Measurements from ENCODE around the gene PCBP3. TPM values are rescaled to one million over a fixed set of nuclear protein-coding genes. Genes with fewer than 3 reads are reported as not detected.

PCBP3 gene
- total RNA-seq, 4 donors from 2014 or later = 0.99 to 7.0 (median 2.5) TPM; not detected in 1

GRCh38 chr21:45769294-45769693 lies 125.8 kb downstream of the PCBP3 start:
- H3K4me3 ChIP-seq (ENCODE audit: low read depth, poor library complexity, severe bottlenecking) = no peak overlapping the region
- DNase-seq (ENCODE audit: low spot score in 2 of 2) = no peak
- intact Hi-C loops (cut with DNase I; ENCODE audit: low total_unique reads) = no loop called here
- 92 to 94% methylated on average over 14 of the region's 14 CpGs for WGBS, 2 donors
- TF ChIP-seq CTCF (IDR thresholded peaks at IDR 0.05) = no peak
- no peak for TF ChIP-seq POLR2A (IDR thresholded peaks at IDR 0.05)

- intact Hi-C loops (cut with DNase I; ENCODE audit: low total_unique reads) = no loop called here
- no peak overlapping the region for H3K4me3 ChIP-seq (ENCODE audit: low read depth, poor library complexity, severe bottlenecking)
- no peak for TF ChIP-seq POLR2A (IDR thresholded peaks at IDR 0.05)
- no peak for TF ChIP-seq CTCF (IDR thresholded peaks at IDR 0.05)
- DNase-seq (ENCODE audit: low spot score in 2 of 2) = no peak
- 91 to 93% methylated on average over 16 of the region's 16 CpGs for WGBS, 2 donors
These were observed 126.4 kb downstream of the PCBP3 start for GRCh38 chr21:45769896-45770295.

GRCh38 chr21:45772180-45772579 lies 128.7 kb downstream of the PCBP3 start:
- intact Hi-C loops (cut with DNase I; ENCODE audit: low total_unique reads) = no loop called here
- TF ChIP-seq POLR2A (IDR thresholded peaks at IDR 0.05) (no peak), CTCF (IDR thresholded peaks at IDR 0.05) (no peak)
- no peak for DNase-seq (ENCODE audit: low spot score in 2 of 2)
- no peak overlapping the region for H3K4me3 ChIP-seq (ENCODE audit: low read depth, poor library complexity, severe bottlenecking)

GRCh38 chr21:45774291-45774690 lies 130.8 kb downstream of the PCBP3 start:
- WGBS, 2 donors = 78 to 90% methylated on average over 5 of the region's 5 CpGs
- intact Hi-C loops (cut with DNase I; ENCODE audit: low total_unique reads) = no loop called here
- no peak for TF ChIP-seq CTCF (IDR thresholded peaks at IDR 0.05)
- no peak for TF ChIP-seq POLR2A (IDR thresholded peaks at IDR 0.05)
- no peak for DNase-seq (ENCODE audit: low spot score in 2 of 2)
- H3K4me3 ChIP-seq (ENCODE audit: low read depth, poor library complexity, severe bottlenecking) = no peak overlapping the region

GRCh38 chr21:45776971-45777370 lies 133.4 kb downstream of the PCBP3 start:
- WGBS, 2 donors = 89 to 92% methylated on average over 1 of the region's 1 CpG
- no peak overlapping the region for H3K4me3 ChIP-seq (ENCODE audit: low read depth, poor library complexity, severe bottlenecking)
- DNase-seq (ENCODE audit: low spot score in 2 of 2) = no peak
- TF ChIP-seq POLR2A (IDR thresholded peaks at IDR 0.05) = no peak
- TF ChIP-seq CTCF (IDR thresholded peaks at IDR 0.05) = no peak
- intact Hi-C loops (cut with DNase I; ENCODE audit: low total_unique reads) = no loop called here

GRCh38 chr21:45778686-45779085 lies 135.2 kb downstream of the PCBP3 start:
- intact Hi-C loops (cut with DNase I; ENCODE audit: low total_unique reads) = no loop called here
- DNase-seq (ENCODE audit: low spot score in 2 of 2) = peak in 1 of 2 donors; percentile 61
- no peak overlapping the region for H3K4me3 ChIP-seq (ENCODE audit: low read depth, poor library complexity, severe bottlenecking)
- 86 to 93% methylated on average over 1 of the region's 1 CpG for WGBS, 2 donors
- TF ChIP-seq POLR2A (IDR thresholded peaks at IDR 0.05) (no peak), CTCF (IDR thresholded peaks at IDR 0.05) (no peak)

Measured in lower leg skin (tissue), 4 donors.